ENCODE data around the gene FRAS1. TPM values are rescaled to one million over a fixed set of nuclear protein-coding genes. Genes with fewer than 3 reads are reported as not detected.
A peak's percentile ranks its signal among the peaks of the same experiment; 100 is the strongest.

Gene FRAS1
- total RNA-seq, 2 donors from 2014 or later, result 6.4 to 11.0 TPM

DNA sequence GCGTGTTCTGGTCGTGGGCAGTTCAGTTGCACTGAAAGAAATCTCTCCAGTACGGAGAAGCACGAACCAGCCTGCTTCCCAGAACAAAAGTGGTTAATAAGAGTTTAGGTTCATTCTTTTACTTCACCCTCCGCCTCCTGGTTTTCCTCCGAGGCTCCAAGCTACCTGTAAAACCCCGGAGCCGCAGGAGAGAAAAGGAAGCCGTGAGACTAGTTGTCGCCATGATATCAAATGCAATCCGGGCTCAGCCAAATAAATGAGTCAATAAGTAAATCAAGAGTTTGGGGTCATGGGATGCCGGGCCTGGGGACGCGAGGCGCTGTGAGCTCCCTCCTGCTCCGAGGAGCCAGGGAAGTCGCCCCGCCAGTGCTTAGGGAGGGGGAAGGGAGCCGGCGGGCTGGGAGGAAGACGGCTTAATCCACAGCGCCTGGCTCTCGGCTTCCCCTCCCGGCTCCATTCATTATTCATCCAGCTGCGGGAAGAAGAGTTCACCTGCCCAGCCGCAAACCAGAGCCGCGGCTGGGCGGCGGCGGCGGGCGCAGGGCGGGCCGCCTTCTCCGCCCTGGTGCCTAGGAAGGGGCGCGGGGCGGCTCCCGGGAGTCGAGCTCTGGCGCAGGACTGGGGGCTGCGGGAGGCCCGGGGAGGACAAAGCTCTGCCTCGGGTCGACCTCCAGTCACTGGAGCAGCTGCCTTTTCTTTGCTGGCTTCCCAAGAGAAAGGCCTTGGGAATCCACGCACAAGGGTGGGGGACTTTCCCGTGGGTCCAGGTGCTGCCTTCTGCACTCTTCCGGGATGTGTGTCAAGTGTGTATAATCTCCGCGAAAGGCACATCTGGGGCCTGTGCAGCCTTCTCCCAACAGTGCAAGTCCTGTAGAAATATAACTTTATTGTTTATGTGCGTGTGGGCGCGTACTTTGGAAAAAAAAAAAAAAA is 1.7 kb downstream of the FRAS1 start:
- Histone ChIP-seq H3K27ac (peak overlapping the region; percentile 84 to 91), H3K36me3 (no peaks in the 10 kb centered on the region), H3K4me3 (peak overlapping the region; percentile 37 to 61), H3K27me3 (replicated peaks; ENCODE audit: insufficient read depth) (no peaks in the 10 kb centered on the region), H3K9me3 (no peaks in the 10 kb centered on the region), H3K4me1 (replicated peaks) (no peaks in the 10 kb centered on the region)
- WGBS, result under 1% methylated on average over 40 of the region's 54 CpGs
- no peak for TF ChIP-seq POLR2A (IDR thresholded peaks at IDR 0.05)
- peak; percentile 27 for TF ChIP-seq POLR2AphosphoS5 (IDR thresholded peaks at IDR 0.05)
- intact Hi-C loops (cut with DNase I), result loop anchor here (5.0 kb wide), 1 partner anchor 237 kb away; no protein-coding TSS in a partner anchor
- peak; percentile 50 for DNase-seq (ENCODE audit: low spot score)

DNA sequence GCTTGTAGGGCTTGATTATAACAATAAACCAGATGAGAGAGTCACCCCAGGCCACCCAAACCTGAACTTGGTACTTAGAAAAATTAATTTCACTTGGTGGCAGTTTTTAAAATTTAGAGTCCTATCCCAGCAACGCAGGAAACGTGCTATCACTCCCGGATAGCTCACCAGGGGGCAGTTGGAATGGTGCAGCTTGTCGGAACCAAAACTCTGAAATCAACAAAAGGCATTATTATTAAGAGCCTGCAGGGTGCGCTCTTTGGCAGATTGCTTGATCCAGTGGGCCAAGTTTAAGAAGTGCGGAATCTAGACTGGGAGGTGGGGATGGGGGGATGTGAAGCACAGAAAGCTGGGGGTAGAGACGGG is 2.4 kb downstream of the FRAS1 start:
- Histone ChIP-seq H3K9me3 (no peaks in the 10 kb centered on the region), H3K4me1 (replicated peaks) (no peaks in the 10 kb centered on the region), H3K27ac (peak overlapping the region; percentile 84 to 91), H3K36me3 (no peaks in the 10 kb centered on the region), H3K4me3 (peak overlapping the region; percentile 37 to 61), H3K27me3 (replicated peaks; ENCODE audit: insufficient read depth) (no peaks in the 10 kb centered on the region)
- WGBS, result 2% methylated on average over 7 of the region's 7 CpGs
- intact Hi-C loops (cut with DNase I), result loop anchor here (5.0 kb wide), 1 partner anchor 237 kb away; no protein-coding TSS in a partner anchor
- TF ChIP-seq POLR2A (IDR thresholded peaks at IDR 0.05) (no peak), POLR2AphosphoS5 (IDR thresholded peaks at IDR 0.05) (peak; percentile 79)
- TF ChIP-seq, protein P1, sequence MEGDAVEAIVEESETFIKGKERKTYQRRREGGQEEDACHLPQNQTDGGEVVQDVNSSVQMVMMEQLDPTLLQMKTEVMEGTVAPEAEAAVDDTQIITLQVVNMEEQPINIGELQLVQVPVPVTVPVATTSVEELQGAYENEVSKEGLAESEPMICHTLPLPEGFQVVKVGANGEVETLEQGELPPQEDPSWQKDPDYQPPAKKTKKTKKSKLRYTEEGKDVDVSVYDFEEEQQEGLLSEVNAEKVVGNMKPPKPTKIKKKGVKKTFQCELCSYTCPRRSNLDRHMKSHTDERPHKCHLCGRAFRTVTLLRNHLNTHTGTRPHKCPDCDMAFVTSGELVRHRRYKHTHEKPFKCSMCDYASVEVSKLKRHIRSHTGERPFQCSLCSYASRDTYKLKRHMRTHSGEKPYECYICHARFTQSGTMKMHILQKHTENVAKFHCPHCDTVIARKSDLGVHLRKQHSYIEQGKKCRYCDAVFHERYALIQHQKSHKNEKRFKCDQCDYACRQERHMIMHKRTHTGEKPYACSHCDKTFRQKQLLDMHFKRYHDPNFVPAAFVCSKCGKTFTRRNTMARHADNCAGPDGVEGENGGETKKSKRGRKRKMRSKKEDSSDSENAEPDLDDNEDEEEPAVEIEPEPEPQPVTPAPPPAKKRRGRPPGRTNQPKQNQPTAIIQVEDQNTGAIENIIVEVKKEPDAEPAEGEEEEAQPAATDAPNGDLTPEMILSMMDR (IDR thresholded peaks at IDR 0.05), result peak in 3 of 4 experiments; percentile 66 to 74 (median 73)
- peak; percentile 85 for DNase-seq (ENCODE audit: low spot score)

DNA sequence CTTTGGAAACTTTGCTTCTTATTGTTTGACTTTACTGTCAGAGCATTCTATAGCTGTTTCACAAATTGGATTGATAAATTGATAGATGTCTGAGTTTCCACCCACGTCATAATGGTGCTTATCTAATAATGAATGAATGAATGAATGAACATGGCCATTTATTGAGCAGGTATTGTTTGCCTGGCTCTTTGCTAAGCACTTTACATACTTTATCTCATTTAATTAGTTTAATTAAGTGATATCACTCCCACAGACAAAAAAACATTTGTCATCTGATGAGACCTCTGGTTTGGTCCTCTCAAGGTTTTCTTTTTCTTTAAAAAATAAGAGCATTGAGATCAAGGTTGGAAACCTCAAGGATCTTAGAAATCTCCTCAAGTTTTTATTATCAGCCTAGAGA is 2.8 kb downstream of the FRAS1 start:
- intact Hi-C loops (cut with DNase I), result loop anchor here (5.0 kb wide), 1 partner anchor 238 kb away; no protein-coding TSS in a partner anchor
- no peak overlapping the region for H3K4me3 ChIP-seq

DNA sequence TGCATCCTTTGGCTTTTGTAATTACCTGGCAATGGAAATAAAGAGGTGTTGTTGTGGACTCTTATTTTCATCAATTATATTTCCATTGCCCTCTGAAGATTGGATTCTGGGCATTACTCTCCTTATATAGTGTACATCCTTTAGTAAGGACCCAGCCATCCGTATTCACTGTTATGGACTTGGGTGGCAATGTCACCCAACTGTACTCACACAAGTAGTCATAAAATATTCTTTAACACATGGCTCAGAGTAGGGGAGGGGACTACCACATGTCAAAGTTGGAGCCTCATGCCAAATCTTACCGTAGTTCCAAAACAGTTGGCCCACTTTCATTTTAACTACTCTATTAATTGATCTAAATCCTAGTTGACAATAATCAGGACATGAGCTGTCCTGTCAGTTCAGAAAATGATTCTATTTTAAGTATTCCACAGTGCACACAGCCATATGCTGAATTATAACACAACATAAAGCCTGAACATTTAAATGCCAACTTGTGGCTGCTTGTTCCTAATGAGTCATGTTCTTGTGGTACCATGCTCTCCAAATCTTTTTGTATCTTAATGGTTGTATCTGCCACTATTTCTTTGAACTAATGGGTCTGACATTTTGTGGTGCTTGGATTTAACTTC is 4.9 kb downstream of the FRAS1 start:
- TF ChIP-seq POLR2AphosphoS5 (IDR thresholded peaks at IDR 0.05), result no peak
- TF ChIP-seq, protein P1 (IDR thresholded peaks at IDR 0.05), result no peak
- TF ChIP-seq POLR2A (IDR thresholded peaks at IDR 0.05), result no peak
- no peaks in the 10 kb centered on the region for H3K27me3 ChIP-seq (replicated peaks; ENCODE audit: insufficient read depth)
- WGBS, result 58% methylated on average over 2 of the region's 2 CpGs
- no peak overlapping the region for H3K27ac ChIP-seq
- H3K9me3 ChIP-seq, result no peaks in the 10 kb centered on the region
- no peak overlapping the region for H3K4me3 ChIP-seq
- no peaks in the 10 kb centered on the region for H3K36me3 ChIP-seq
- intact Hi-C loops (cut with DNase I), result no loop called here
- DNase-seq (ENCODE audit: low spot score), result no peak
- no peaks in the 10 kb centered on the region for H3K4me1 ChIP-seq (replicated peaks)

More for the DNA sequence above, 2.8 kb downstream of the FRAS1 start:
- H3K4me1 ChIP-seq (replicated peaks), result no peaks in the 10 kb centered on the region
- H3K27ac ChIP-seq, result no peak overlapping the region
- 79% methylated on average over 1 of the region's 1 CpG for WGBS
- H3K27me3 ChIP-seq (replicated peaks; ENCODE audit: insufficient read depth), result no peaks in the 10 kb centered on the region
- no peaks in the 10 kb centered on the region for H3K36me3 ChIP-seq
- DNase-seq (ENCODE audit: low spot score), result no peak
- H3K9me3 ChIP-seq, result no peaks in the 10 kb centered on the region
- TF ChIP-seq POLR2A (IDR thresholded peaks at IDR 0.05) (no peak), POLR2AphosphoS5 (IDR thresholded peaks at IDR 0.05) (no peak)
- TF ChIP-seq, protein P1 (IDR thresholded peaks at IDR 0.05), result no peak

DNA sequence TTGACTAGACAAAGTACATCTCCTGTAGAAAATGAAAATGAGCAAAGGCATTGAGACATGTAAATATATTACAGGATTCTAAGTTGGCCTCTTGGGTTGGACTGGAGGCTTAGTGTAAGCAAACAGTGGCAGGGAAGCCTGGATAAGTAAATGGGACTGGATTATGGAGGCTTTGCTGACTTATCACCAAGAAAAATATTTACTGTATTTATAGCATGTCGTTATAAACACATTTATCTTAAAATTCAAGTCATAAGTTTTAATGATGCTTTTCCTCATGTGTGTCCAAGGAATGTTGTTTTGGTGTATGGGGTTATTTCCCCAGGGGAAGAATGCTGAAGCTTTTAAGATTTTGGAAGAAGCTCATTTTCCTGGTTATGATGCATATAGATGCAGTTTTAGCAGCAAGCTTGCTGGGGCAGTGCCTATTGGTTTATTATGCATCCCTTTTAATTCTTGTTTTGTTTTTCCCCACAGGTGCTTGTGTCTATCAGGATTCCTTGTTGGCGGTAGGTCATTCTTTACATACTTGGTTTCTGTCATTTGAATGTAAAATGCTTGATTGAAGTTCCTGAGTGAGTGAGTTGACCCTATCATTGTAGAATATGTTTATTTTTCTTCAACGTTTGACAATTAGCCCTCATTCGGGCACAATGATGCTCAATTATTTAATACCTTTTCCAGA is 8.5 kb downstream of the FRAS1 start:
- 58% methylated on average over 4 of the region's 4 CpGs for WGBS
- intact Hi-C loops (cut with DNase I), result no loop called here
- DNase-seq (ENCODE audit: low spot score), result no peak

More for the DNA sequence above, 8.5 kb downstream of the FRAS1 start:
- H3K9me3 ChIP-seq, result no peaks in the 10 kb centered on the region
- no peak overlapping the region for H3K4me3 ChIP-seq
- TF ChIP-seq POLR2A (IDR thresholded peaks at IDR 0.05) (no peak), POLR2AphosphoS5 (IDR thresholded peaks at IDR 0.05) (no peak)
- TF ChIP-seq, protein P1 (IDR thresholded peaks at IDR 0.05), result no peak
- H3K36me3 ChIP-seq, result no peaks in the 10 kb centered on the region
- no peak overlapping the region for H3K27ac ChIP-seq
- H3K27me3 ChIP-seq (replicated peaks; ENCODE audit: insufficient read depth), result no peaks in the 10 kb centered on the region
- no peaks in the 10 kb centered on the region for H3K4me1 ChIP-seq (replicated peaks)

Measured in prostate gland (tissue), 2 donors.